ENCODE results near the gene RTF2. TPM values are rescaled to one million over a fixed set of nuclear protein-coding genes. Genes with fewer than 3 reads are reported as not detected.

The RTF2 gene
- total and polyA plus RNA-seq, 8 donors: 68.2 to 133 (median 127) TPM

GRCh38 chr20:56565511-56565910 is 97.1 kb downstream of the RTF2 start:
- Histone ChIP-seq H3K4me3 (no peak overlapping the region), H3K4me1 (no peaks in the 10 kb centered on the region), H3K27me3 (peaks cover 0 to 5% of the 10 kb centered on the region in 2 donors), H3K27ac (no peak overlapping the region), H3K36me3 (no peaks in the 10 kb centered on the region), H3K9me3 (no peaks in the 10 kb centered on the region)
- intact Hi-C loops (cut with DNase I): no loop called here
- DNase-seq (no peak), ATAC-seq (no peak)
- no peak for TF ChIP-seq CTCF (IDR thresholded peaks at IDR 0.05)

GRCh38 chr20:56566621-56567020 is 98.2 kb downstream of the RTF2 start:
- DNase-seq: peak in 1 of 4 donors; percentile 69

More at GRCh38 chr20:56566621-56567020, 98.2 kb downstream of the RTF2 start:
- peaks cover 0 to 5% of the 10 kb centered on the region in 2 donors for H3K27me3 ChIP-seq
- no peaks in the 10 kb centered on the region for H3K36me3 ChIP-seq
- TF ChIP-seq CTCF (IDR thresholded peaks at IDR 0.05): no peak
- no peaks in the 10 kb centered on the region for H3K9me3 ChIP-seq
- no peak overlapping the region for H3K4me3 ChIP-seq
- ATAC-seq: peak; percentile 72
- no peaks in the 10 kb centered on the region for H3K4me1 ChIP-seq
- H3K27ac ChIP-seq: no peak overlapping the region
- intact Hi-C loops (cut with DNase I): no loop called here

Other genes starting within 250 kb of the RTF2 start
- not detected for gene MC3R, start 219.9 kb upstream of the RTF2 start, total RNA-seq
- gene MC3R, start 219.9 kb upstream of the RTF2 start, polyA plus RNA-seq (ENCODE audit: insufficient read length in 6 of 6): not detected
- gene FAM210B, start 109.7 kb upstream of the RTF2 start, total RNA-seq: 10 to 100 TPM; 32.0 to 65.1 TPM
- gene FAM210B, start 109.7 kb upstream of the RTF2 start, polyA plus RNA-seq (ENCODE audit: insufficient read length in 6 of 6): 10 to 100 TPM; 61.2 to 68.9 (median 64.8) TPM
- gene AURKA, start 76.4 kb upstream of the RTF2 start, total RNA-seq: 10 to 100 TPM in 1 of 2 donors, 1 to 10 TPM in 1; 3.7 to 22.3 TPM
- gene AURKA, start 76.4 kb upstream of the RTF2 start, polyA plus RNA-seq (ENCODE audit: insufficient read length in 6 of 6): 10 to 100 TPM; 12.0 to 28.8 (median 17.2) TPM
- gene CSTF1, start 76.0 kb upstream of the RTF2 start, total RNA-seq: 10 to 100 TPM; 30.0 to 34.3 TPM
- gene CSTF1, start 76.0 kb upstream of the RTF2 start, polyA plus RNA-seq (ENCODE audit: insufficient read length in 6 of 6): 10 to 100 TPM; 39.0 to 44.6 (median 42.9) TPM
- 10 to 100 TPM; 14.4 to 28.1 TPM for gene CASS4, start 56.4 kb upstream of the RTF2 start, total RNA-seq
- gene CASS4, start 56.4 kb upstream of the RTF2 start, polyA plus RNA-seq (ENCODE audit: insufficient read length in 6 of 6): 10 to 100 TPM; 20.6 to 24.7 (median 23.4) TPM
- under 1 TPM in 1 of 2 donors, not detected in 1; 0.81 TPM for gene FAM209A, start 56.1 kb downstream of the RTF2 start, total RNA-seq
- gene FAM209A, start 56.1 kb downstream of the RTF2 start, polyA plus RNA-seq (ENCODE audit: insufficient read length in 6 of 6): under 1 TPM in 5 of 6 donors, not detected in 1; 0.29 to 0.59 (median 0.39) TPM
- gene FAM209B, start 64.6 kb downstream of the RTF2 start, total RNA-seq: under 1 TPM in 1 of 2 donors, not detected in 1; 0.42 TPM
- under 1 TPM in 4 of 6 donors, not detected in 2; 0.30 to 0.63 (median 0.34) TPM for gene FAM209B, start 64.6 kb downstream of the RTF2 start, polyA plus RNA-seq (ENCODE audit: insufficient read length in 6 of 6)
- gene TFAP2C, start 160.7 kb downstream of the RTF2 start, total RNA-seq: 1 to 10 TPM; 3.7 to 4.1 TPM
- gene TFAP2C, start 160.7 kb downstream of the RTF2 start, polyA plus RNA-seq (ENCODE audit: insufficient read length in 6 of 6): 1 to 10 TPM; 2.4 to 3.6 (median 3.2) TPM